GM18868 (cell line): ENCODE data around the gene CEP41.
"Not testable (repeated sequence)": the region's sequence is repeated elsewhere in the genome, so short reads cannot be mapped to it uniquely, and the experiment has no call there.

Experiments used
- ATAC-seq: cut with Tn5 transposase; IDR thresholded peaks from one replicate; pipeline ENCODE4 v1.9.1; 2021; ENCODE audit warnings: mild to moderate bottlenecking, moderate library complexity; ENCODE audit not compliant: unreplicated experiment

CEP41 gene

GRCh38 chr7:130461272-130461671 is 20.5 kb upstream of the CEP41 start:
- no peak for ATAC-seq

- ATAC-seq = no peak
Measured at GRCh38 chr7:130458257-130458656, 17.4 kb upstream of the CEP41 start.

- ATAC-seq = no peak
Measured at GRCh38 chr7:130454959-130455358, 14.1 kb upstream of the CEP41 start.

- ATAC-seq = no peak
Measured at GRCh38 chr7:130452951-130453350, 12.1 kb upstream of the CEP41 start.

- ATAC-seq = not testable (repeated sequence)
Measured at GRCh38 chr7:130451344-130451743, 10.5 kb upstream of the CEP41 start.

GRCh38 chr7:130446259-130446658 is 5.4 kb upstream of the CEP41 start:
- ATAC-seq = no peak

GRCh38 chr7:130444751-130445407 is 4.1 kb upstream of the CEP41 start:
- ATAC-seq = no peak

- no peak for ATAC-seq
Measured at GRCh38 chr7:130444234-130444633, 3.4 kb upstream of the CEP41 start.

- no peak for ATAC-seq
Measured at GRCh38 chr7:130442601-130443000, 1.8 kb upstream of the CEP41 start.

GRCh38 chr7:130441408-130441869 is 623 bp upstream of the CEP41 start:
- ATAC-seq = no peak

GRCh38 chr7:130436253-130436652 is 4.6 kb downstream of the CEP41 start:
- ATAC-seq = no peak

- ATAC-seq = no peak
Measured at GRCh38 chr7:130435311-130435854, 5.4 kb downstream of the CEP41 start.

- ATAC-seq = no peak
Measured at GRCh38 chr7:130433301-130433700, 7.5 kb downstream of the CEP41 start.

GRCh38 chr7:130432886-130433285 is 7.9 kb downstream of the CEP41 start:
- ATAC-seq = no peak

GRCh38 chr7:130430841-130431666 is 9.8 kb downstream of the CEP41 start:
- ATAC-seq = no peak

GRCh38 chr7:130430115-130430514 is 10.7 kb downstream of the CEP41 start:
- no peak for ATAC-seq

- no peak for ATAC-seq
Measured at GRCh38 chr7:130429019-130429418, 11.8 kb downstream of the CEP41 start.

GRCh38 chr7:130426564-130426963 is 14.3 kb downstream of the CEP41 start:
- no peak for ATAC-seq

- no peak for ATAC-seq
Measured at GRCh38 chr7:130425796-130426195, 15.0 kb downstream of the CEP41 start.

GRCh38 chr7:130423501-130424037 is 17.2 kb downstream of the CEP41 start:
- ATAC-seq = no peak

- ATAC-seq = no peak
Measured at GRCh38 chr7:130421684-130422083, 19.1 kb downstream of the CEP41 start.
